Omental fat pad (tissue), 4 donors: ENCODE data around the gene CCDC61. TPM values are rescaled to one million over a fixed set of nuclear protein-coding genes. Genes with fewer than 3 reads are reported as not detected.

Experiments used
- ATAC-seq: fragments of 150-250 bp; one replicate; pipeline ENCODE4 v1.9.1; 2016; ENCODE audit warnings: mild to moderate bottlenecking, moderate library complexity; ENCODE audit not compliant: low FRiP score
- DNase-seq: peaks from one replicate; pipeline ENCODE4 v3.0.0-alpha.2; 2019; ENCODE audit warnings: low spot score
- CTCF ChIP-seq, 3 donors: fragments of 450-650 bp; IDR thresholded peaks; one replicate each; pipeline ENCODE4 v1.5.1; 2016 to 2017; ENCODE audit warnings: antibody characterized with exemption in 3 of 3, mild to moderate bottlenecking in 3 of 3, moderate library complexity in 2 of 3
- total RNA-seq, 4 donors: library from RNA; depleted of rRNA; stranded (reverse); fragments of >200 nt; gene quantifications; one replicate each; pipeline ENCODE4 v1.1.0, GENCODE V29; 2016

The CCDC61 gene, protein sequence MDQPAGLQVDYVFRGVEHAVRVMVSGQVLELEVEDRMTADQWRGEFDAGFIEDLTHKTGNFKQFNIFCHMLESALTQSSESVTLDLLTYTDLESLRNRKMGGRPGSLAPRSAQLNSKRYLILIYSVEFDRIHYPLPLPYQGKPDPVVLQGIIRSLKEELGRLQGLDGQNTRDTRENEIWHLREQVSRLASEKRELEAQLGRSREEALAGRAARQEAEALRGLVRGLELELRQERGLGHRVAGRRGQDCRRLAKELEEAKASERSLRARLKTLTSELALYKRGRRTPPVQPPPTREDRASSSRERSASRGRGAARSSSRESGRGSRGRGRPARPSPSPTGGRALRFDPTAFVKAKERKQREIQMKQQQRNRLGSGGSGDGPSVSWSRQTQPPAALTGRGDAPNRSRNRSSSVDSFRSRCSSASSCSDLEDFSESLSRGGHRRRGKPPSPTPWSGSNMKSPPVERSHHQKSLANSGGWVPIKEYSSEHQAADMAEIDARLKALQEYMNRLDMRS
- 10 to 100 TPM in 1 of 4 donors, 1 to 10 TPM in 3; 3.6 to 10.4 (median 6.1) TPM for total RNA-seq

DNA sequence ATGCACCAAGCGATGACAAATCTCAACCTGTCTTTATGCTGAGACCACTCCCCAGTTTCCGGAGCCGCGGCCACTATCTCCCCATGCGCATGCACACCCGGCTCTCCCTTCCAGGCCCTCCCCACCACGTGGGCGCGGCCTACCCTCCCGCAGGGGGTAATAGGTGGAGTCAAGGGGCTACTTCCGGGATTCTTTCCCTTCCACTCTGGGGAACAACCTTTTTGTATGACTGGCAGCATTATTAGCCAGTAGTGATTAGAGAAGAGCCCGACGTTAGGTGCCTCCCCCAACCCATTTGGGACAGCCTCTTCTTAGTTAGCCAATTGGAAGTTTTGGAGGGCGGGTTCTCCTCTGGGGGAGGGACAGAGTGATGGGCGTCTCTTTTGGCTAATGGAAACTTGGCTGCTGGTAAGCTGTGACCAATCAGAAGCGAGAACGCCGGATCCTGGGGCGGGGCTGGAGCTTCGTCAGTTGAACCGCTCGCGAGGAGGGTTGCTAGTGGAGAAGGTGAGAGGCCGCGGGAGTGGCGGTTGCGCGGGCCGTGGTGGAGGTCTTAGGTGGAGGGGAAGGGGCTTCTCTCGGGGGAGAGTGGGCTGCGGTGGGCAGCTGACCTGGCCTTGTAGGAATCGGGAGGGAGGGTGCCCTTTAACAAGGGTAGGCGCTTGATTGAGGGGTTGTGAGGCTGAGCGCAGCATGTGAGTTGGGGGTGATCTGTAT lies at the start of gene CCDC61:
TSS of gene CCDC61 (plus strand) at position 470 of the 717 bp plus-strand sequence. CDS start 7,552 bp downstream, outside the sequence.
- ATAC-seq: peak; percentile 99
- no peak for TF ChIP-seq CTCF (IDR thresholded peaks at IDR 0.05)
- peak; percentile 84 for DNase-seq

DNA sequence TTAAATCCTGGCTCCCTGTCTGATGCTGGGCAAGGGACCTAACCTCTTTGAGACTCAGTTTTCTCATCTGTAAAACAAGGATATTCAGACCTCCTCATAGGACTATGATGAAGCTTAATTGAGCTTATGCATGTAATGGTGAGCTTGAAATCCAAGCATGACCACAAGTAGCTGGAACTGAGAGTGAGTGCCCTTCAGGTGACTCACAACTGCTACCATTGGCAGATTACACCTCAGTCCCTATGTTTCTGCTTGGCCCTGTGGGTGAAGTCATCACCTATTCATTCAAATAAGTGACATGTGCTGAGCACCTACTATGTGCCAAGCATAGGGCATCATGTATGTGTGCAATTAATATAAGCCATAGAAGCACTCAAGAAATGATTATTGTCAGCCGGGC lies 47.3 kb upstream of the CCDC61 start:
- no peak for TF ChIP-seq CTCF (IDR thresholded peaks at IDR 0.05)
- DNase-seq (no peak), ATAC-seq (no peak)

DNA sequence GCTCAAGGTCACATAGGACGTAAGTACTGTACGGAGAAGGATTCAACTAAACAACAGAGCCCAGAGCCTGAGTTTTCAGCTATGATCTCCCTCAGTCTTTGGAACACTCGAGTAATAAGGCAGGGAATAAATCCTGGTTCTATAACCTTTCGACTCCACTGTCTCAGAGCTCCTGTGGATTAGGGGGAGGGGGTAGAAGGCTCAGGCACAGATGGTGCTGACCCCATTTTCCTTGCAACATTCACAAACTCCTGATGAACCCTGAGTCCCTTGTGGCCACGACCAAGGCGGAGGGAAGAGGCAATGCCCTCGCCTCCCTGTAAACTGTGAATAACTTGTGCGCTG lies 43.0 kb upstream of the CCDC61 start:
- DNase-seq (no peak), ATAC-seq (peak; percentile 51)
- TF ChIP-seq CTCF (IDR thresholded peaks at IDR 0.05): no peak

- DNase-seq (no peak), ATAC-seq (no peak)
- no peak for TF ChIP-seq CTCF (IDR thresholded peaks at IDR 0.05)
Measured at GRCh38 chr19:45952686-45953505, 42.4 kb upstream of the CCDC61 start.

- no peak for TF ChIP-seq CTCF (IDR thresholded peaks at IDR 0.05)
- ATAC-seq: no peak
Measured at GRCh38 chr19:45953676-45954075, 41.6 kb upstream of the CCDC61 start.

GRCh38 chr19:45954156-45954555 lies 41.1 kb upstream of the CCDC61 start:
- no peak for ATAC-seq
- no peak for TF ChIP-seq CTCF (IDR thresholded peaks at IDR 0.05)

More at GRCh38 chr19:45953676-45954075, 41.6 kb upstream of the CCDC61 start:
- no peak for DNase-seq

More at GRCh38 chr19:45954156-45954555, 41.1 kb upstream of the CCDC61 start:
- no peak for DNase-seq
